ENCODE measurements around the gene SPOCK3.

DNA sequence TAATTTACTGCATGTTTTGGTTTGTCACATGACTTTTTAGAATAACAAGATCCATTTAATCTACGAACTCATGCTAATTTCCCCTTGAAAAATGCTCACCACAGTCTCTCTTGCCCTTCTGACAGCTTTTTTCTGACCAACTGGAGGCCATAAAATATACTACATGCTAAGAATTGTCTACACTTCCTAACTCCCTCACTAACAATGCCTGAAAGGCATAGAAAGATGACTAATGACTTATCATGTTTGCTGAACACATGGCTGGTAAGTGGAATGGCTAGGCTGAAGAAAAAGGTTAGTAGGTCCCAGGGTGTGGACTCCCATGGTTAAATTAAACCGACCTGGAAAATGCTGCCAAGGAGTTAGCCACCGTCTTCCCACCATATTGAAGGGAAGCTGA is 309.9 kb downstream of the SPOCK3 start:
- TF ChIP-seq, protein P1, sequence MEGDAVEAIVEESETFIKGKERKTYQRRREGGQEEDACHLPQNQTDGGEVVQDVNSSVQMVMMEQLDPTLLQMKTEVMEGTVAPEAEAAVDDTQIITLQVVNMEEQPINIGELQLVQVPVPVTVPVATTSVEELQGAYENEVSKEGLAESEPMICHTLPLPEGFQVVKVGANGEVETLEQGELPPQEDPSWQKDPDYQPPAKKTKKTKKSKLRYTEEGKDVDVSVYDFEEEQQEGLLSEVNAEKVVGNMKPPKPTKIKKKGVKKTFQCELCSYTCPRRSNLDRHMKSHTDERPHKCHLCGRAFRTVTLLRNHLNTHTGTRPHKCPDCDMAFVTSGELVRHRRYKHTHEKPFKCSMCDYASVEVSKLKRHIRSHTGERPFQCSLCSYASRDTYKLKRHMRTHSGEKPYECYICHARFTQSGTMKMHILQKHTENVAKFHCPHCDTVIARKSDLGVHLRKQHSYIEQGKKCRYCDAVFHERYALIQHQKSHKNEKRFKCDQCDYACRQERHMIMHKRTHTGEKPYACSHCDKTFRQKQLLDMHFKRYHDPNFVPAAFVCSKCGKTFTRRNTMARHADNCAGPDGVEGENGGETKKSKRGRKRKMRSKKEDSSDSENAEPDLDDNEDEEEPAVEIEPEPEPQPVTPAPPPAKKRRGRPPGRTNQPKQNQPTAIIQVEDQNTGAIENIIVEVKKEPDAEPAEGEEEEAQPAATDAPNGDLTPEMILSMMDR (IDR thresholded peaks at IDR 0.05), result no peak
- no peak for TF ChIP-seq POLR2A (IDR thresholded peaks at IDR 0.05)
